NT2/D1 (cell line): ENCODE data around the gene CHST6.
"Not testable (repeated sequence)": the region's sequence is repeated elsewhere in the genome, so short reads cannot be mapped to it uniquely, and the experiment has no call there.

ENCODE experiments used
- DNase-seq: peaks from one replicate; pipeline ENCODE4 v3.0.0-alpha.2; 2011; ENCODE audit warnings: low read depth, low spot score
- H3K27me3 ChIP-seq: 2 replicates; pipeline ENCODE4 v1.6.0; 2011; ENCODE audit warnings: mild to moderate bottlenecking; ENCODE audit not compliant: insufficient read length, insufficient read depth
- H3K36me3 ChIP-seq: 2 replicates; pipeline ENCODE4 v1.6.1; 2011; ENCODE audit warnings: mild to moderate bottlenecking, low read length, mixed read lengths; ENCODE audit not compliant: insufficient read depth, insufficient read length
- H3K4me1 ChIP-seq: 2 replicates; pipeline ENCODE4 v1.5.1; 2011; ENCODE audit not compliant: insufficient read depth, insufficient read length
- H3K4me3 ChIP-seq: 2 replicates; pipeline ENCODE4 v1.5.1; 2011; ENCODE audit warnings: low read depth; ENCODE audit not compliant: insufficient read length
- H3K9ac ChIP-seq: 2 replicates; pipeline ENCODE4 v1.6.0; 2011; ENCODE audit warnings: low read depth; ENCODE audit not compliant: insufficient read length
- H3K9me3 ChIP-seq: 2 replicates; pipeline ENCODE4 v1.5.1; 2011; ENCODE audit warnings: mild to moderate bottlenecking, low read length; ENCODE audit not compliant: insufficient read depth
- SUZ12 ChIP-seq: IDR thresholded peaks from 2 replicates; pipeline ENCODE4 v1.6.1; 2011; ENCODE audit not compliant: insufficient read length, insufficient read depth; ENCODE audit errors: extremely low read depth
- YY1 ChIP-seq: IDR thresholded peaks from 2 replicates; pipeline ENCODE4 v1.6.1; 2011; ENCODE audit not compliant: insufficient read length, insufficient read depth
- ZNF274 ChIP-seq: IDR thresholded peaks from 2 replicates; pipeline ENCODE4 v1.6.1; 2011; ENCODE audit warnings: mild to moderate bottlenecking, low read depth, low read length

The CHST6 gene

GRCh38 chr16:75458439-75458838, 36.8 kb downstream of the CHST6 start:
- no peaks in the 10 kb centered on the region for H3K27me3 ChIP-seq
- no peaks in the 10 kb centered on the region for H3K9me3 ChIP-seq
- no peak for DNase-seq
- H3K9ac ChIP-seq: no peak overlapping the region
- peaks cover 9% of the 10 kb centered on the region for H3K4me1 ChIP-seq
- TF ChIP-seq YY1 (no peak), SUZ12 (no peak), ZNF274 (no peak)
- H3K36me3 ChIP-seq: peaks cover 30% of the 10 kb centered on the region
- H3K4me3 ChIP-seq: no peak overlapping the region

- TF ChIP-seq SUZ12 (no peak), YY1 (no peak), ZNF274 (no peak)
- no peak overlapping the region for H3K4me3 ChIP-seq
- H3K9me3 ChIP-seq: no peaks in the 10 kb centered on the region
- no peaks in the 10 kb centered on the region for H3K27me3 ChIP-seq
- H3K9ac ChIP-seq: no peak overlapping the region
- H3K36me3 ChIP-seq: peaks cover 30% of the 10 kb centered on the region
- no peak for DNase-seq
- peaks cover 9% of the 10 kb centered on the region for H3K4me1 ChIP-seq
Observed at GRCh38 chr16:75458029-75458428, 37.2 kb downstream of the CHST6 start.

GRCh38 chr16:75457485-75458021, 37.7 kb downstream of the CHST6 start:
- TF ChIP-seq YY1 (no peak), ZNF274 (no peak), SUZ12 (no peak)
- DNase-seq: no peak
- peaks cover 9% of the 10 kb centered on the region for H3K4me1 ChIP-seq

GRCh38 chr16:75456971-75457370, 38.3 kb downstream of the CHST6 start:
- H3K9ac ChIP-seq: no peak overlapping the region
- no peaks in the 10 kb centered on the region for H3K9me3 ChIP-seq
- DNase-seq: no peak
- H3K27me3 ChIP-seq: no peaks in the 10 kb centered on the region
- no peak for TF ChIP-seq ZNF274
- H3K4me1 ChIP-seq: peaks cover 9% of the 10 kb centered on the region
- H3K36me3 ChIP-seq: peaks cover 33% of the 10 kb centered on the region
- no peak overlapping the region for H3K4me3 ChIP-seq

More at GRCh38 chr16:75457485-75458021, 37.7 kb downstream of the CHST6 start:
- no peak overlapping the region for H3K4me3 ChIP-seq
- H3K27me3 ChIP-seq: no peaks in the 10 kb centered on the region
- H3K36me3 ChIP-seq: peaks cover 30% of the 10 kb centered on the region
- H3K9me3 ChIP-seq: no peaks in the 10 kb centered on the region
- no peak overlapping the region for H3K9ac ChIP-seq

DNA sequence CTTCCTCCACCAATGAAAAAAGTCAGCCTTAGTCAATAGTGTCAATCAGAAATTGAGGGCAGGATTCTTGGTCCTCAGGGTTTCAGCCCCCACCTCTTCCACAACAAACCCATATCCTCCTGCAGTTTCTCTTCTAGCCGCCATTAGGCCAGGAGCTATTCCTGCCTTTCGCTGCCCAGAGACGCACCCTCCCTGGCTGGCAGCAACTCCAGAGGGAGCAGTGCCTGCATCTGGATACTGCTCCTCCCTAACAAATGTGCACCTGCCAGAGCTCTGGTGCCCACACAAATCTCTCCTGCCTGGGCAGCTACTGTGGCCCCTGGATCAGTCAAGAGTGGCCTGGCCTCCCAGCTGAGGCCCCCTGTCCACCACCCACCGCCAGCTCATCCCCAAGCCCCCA, 38.8 kb downstream of the CHST6 start:
- peaks cover 33% of the 10 kb centered on the region for H3K36me3 ChIP-seq
- H3K9ac ChIP-seq, H3K4me1 ChIP-seq, H3K27me3 ChIP-seq, DNase-seq, H3K9me3 ChIP-seq, H3K4me3 ChIP-seq: not testable (repeated sequence)

DNA sequence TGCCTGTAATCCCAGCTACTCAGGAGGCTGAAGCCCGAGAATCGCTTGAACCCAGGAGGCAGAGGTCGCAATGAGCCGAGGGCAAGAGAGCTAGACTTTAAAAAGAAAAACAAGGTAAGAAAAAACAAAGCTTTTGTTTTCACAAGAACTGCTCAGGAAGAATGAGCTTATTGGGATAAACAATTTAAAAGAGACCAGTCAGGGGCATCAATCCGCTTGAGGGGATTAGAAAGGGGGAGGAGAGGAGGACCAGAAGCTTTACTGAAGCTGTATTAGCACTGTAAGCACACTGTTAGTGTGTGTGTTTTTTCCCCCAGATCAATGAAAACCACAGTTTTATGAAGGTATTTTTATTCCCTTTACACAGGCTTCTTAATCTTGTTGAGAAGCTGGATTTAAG, 39.6 kb downstream of the CHST6 start:
- H3K4me3 ChIP-seq: no peak overlapping the region
- no peak overlapping the region for H3K9ac ChIP-seq
- no peak for TF ChIP-seq YY1
- TF ChIP-seq SUZ12: no peak
- H3K36me3 ChIP-seq: peaks cover 38% of the 10 kb centered on the region
- H3K27me3 ChIP-seq: no peaks in the 10 kb centered on the region
- peaks cover 9% of the 10 kb centered on the region for H3K4me1 ChIP-seq
- no peaks in the 10 kb centered on the region for H3K9me3 ChIP-seq
- no peak for DNase-seq

DNA sequence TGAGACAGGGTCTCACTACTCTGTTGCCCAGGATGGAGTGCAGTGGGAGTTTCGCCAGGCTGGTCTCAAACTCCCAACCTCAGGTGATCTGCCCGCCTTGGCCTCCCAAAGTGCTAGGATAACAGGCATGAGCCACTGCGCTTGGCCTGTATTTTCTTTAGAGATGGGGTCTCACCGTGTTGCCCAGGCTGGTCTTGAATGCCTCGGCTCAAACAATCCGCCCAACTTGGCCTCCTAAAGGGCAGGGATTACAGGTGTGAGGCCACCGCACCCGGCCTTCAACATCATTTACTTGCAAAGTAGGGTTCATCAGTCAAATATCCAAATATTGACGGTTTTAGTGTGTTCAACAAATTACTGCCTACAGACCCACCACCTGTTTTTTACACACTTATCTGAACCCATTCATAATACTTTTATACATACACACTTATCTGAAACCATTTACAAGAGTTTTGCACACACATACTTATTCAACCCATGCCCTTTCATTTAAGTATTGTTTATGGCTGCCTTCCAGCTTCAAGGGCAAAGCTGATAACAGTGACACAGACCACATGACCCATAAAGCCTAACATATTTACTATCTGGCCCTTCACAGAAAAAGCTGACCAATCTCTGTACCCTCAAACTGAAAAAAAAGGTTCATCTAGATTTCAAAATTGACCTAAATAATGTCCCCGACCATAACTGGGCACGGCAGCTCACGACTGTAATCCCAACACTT, 42.6 kb downstream of the CHST6 start:
- TF ChIP-seq YY1 (no peak), SUZ12 (no peak), ZNF274 (no peak)
- no peak overlapping the region for H3K9ac ChIP-seq
- H3K9me3 ChIP-seq: no peaks in the 10 kb centered on the region
- peaks cover 3% of the 10 kb centered on the region for H3K4me1 ChIP-seq
- H3K27me3 ChIP-seq: no peaks in the 10 kb centered on the region
- no peak overlapping the region for H3K4me3 ChIP-seq
- DNase-seq: no peak
- peaks cover 51% of the 10 kb centered on the region for H3K36me3 ChIP-seq

GRCh38 chr16:75446416-75446815, 48.8 kb downstream of the CHST6 start:
- Histone ChIP-seq H3K4me3 (no peak overlapping the region), H3K9ac (no peak overlapping the region), H3K27me3 (no peaks in the 10 kb centered on the region), H3K4me1 (no peaks in the 10 kb centered on the region), H3K36me3 (peaks cover 60% of the 10 kb centered on the region), H3K9me3 (no peaks in the 10 kb centered on the region)
- no peak for DNase-seq
- TF ChIP-seq YY1: no peak
- TF ChIP-seq ZNF274: no peak
- TF ChIP-seq SUZ12: no peak
